Activated CD4-positive, alpha-beta T cell treated with anti-CD3 and anti-CD28 coated beads, Interleukin-2, amount 10 ng/mL, durations not matched to agents 24 days and 14 days (primary cell): ENCODE measurements around the gene CKMT1A. TPM values are rescaled to one million over a fixed set of nuclear protein-coding genes. Genes with fewer than 3 reads are reported as not detected.
"Not testable (repeated sequence)": the region's sequence is repeated elsewhere in the genome, so short reads cannot be mapped to it uniquely, and the experiment has no call there.

Experiments
- DNase-seq: peaks from one replicate; pipeline ENCODE4 v3.0.0; 2022
- H3K27ac Mint-ChIP-seq: one replicate; pipeline ENCODE4 v1.8.0; 2022; ENCODE audit warnings: mild to moderate bottlenecking, mixed read lengths
- H3K27me3 Mint-ChIP-seq: one replicate; pipeline ENCODE4 v1.8.0; 2022; ENCODE audit warnings: mixed read lengths
- H3K36me3 Mint-ChIP-seq: one replicate; pipeline ENCODE4 v1.8.0; 2022; ENCODE audit warnings: low read depth, mild to moderate bottlenecking, mixed read lengths
- H3K4me1 Mint-ChIP-seq: one replicate; pipeline ENCODE4 v1.8.0; 2021; ENCODE audit warnings: mixed read lengths
- H3K4me3 Mint-ChIP-seq: one replicate; pipeline ENCODE4 v1.8.0; 2022; ENCODE audit warnings: mild to moderate bottlenecking, moderate library complexity, mixed read lengths
- H3K9me3 Mint-ChIP-seq: one replicate; pipeline ENCODE4 v1.8.0; 2021; ENCODE audit warnings: mixed read lengths
- intact Hi-C: fragments of 100-400 bp; cut with micrococcal nuclease; formaldehyde crosslinking; loops from one replicate; pipeline ENCODE4 v1.15.1; 2023
- total RNA-seq: library from RNA; stranded (reverse); gene quantifications from 2 replicates; pipeline ENCODE4 v1.2.3, GENCODE V29; 2022

Gene CKMT1A
- total RNA-seq, 1 donor from 2014 or later = 0.28 TPM

DNA sequence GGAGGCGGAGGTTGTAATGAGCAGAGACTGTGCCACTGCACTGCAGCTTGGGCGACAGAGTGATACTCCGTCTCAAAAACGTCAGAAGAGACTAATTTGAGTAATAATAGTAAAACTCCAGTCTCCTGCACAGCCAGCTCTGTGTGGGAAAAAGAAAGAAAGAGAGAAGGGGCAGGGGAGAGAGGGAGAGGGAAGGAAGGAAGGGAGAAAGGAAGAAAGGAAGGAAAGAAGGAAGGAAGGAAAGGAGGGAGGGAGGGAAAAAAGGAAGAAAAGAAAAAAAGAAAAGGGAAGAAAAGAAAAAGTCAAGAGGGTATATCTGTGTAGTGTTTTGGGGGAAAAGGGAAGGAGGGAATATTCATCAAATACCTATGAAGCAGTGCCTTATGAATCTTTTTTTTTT lies 29.5 kb downstream of the CKMT1A start:
- Mint-ChIP-seq H3K27me3 (peaks cover 9% of the 10 kb centered on the region), H3K4me3 (no peak overlapping the region), H3K9me3 (no peaks in the 10 kb centered on the region), H3K36me3 (no peaks in the 10 kb centered on the region), H3K4me1 (no peaks in the 10 kb centered on the region), H3K27ac (no peak overlapping the region)
- DNase-seq = no peak
- intact Hi-C loops = no loop called here

DNA sequence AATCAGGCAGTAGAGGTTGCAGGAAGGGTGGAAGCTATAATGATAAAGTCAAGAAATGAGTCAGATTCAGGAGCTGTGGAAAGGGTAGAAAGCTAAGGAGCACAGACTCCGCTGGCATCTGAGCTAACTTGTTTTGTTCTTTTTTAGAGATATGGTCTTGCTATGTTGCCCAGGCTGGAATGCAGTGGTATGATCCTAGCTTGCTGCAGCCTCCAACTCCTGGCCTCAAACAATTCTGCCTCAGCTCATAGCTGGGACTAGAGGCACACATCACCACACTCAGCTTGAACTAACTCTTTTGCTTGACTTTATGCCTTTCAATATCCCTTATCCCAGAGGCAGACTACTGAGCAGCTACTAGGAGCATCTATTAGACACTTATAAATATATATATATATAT lies 32.6 kb downstream of the CKMT1A start:
- not testable (repeated sequence) for H3K27me3 Mint-ChIP-seq, H3K4me1 Mint-ChIP-seq, H3K4me3 Mint-ChIP-seq, H3K27ac Mint-ChIP-seq, DNase-seq, H3K36me3 Mint-ChIP-seq, H3K9me3 Mint-ChIP-seq
- intact Hi-C loops = loop anchor here (5.0 kb wide), 1 partner anchor 94 kb away; no protein-coding TSS in a partner anchor

DNA sequence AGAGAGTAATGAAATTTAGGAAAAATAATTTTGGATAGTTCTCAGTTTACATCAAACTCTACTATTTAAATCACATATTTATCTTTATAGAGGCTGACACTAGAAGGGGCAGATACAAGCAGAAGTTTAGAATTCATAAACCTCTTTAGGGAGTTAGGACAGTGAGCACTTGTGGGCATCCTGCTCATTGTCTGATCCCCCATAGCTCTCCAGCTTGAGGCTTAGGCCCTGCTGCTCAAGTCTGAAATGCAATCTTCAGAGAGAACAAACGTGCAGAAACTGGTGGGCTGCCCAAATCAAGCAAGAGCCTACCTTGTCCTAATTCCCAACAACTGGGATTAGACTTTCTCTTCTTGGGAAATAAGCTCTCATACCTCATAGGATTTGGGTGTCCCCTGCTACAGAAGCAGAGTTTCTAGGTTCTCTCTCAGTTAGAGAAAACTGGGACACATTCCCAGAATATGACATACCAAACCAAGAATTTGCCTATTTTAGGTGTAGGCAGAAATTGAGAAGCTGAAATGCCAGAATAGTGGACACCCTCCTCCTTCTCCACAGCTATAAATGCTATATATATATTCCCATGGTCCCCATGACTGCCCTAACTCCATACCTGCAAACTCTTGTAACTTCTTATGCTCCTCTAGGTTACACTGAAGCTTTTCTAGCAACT lies 34.5 kb downstream of the CKMT1A start:
- not testable (repeated sequence) for H3K36me3 Mint-ChIP-seq, H3K27me3 Mint-ChIP-seq, H3K4me1 Mint-ChIP-seq, DNase-seq, H3K27ac Mint-ChIP-seq, H3K4me3 Mint-ChIP-seq, H3K9me3 Mint-ChIP-seq
- intact Hi-C loops = loop anchor here (5.0 kb wide), 1 partner anchor 96 kb away; no protein-coding TSS in a partner anchor

DNA sequence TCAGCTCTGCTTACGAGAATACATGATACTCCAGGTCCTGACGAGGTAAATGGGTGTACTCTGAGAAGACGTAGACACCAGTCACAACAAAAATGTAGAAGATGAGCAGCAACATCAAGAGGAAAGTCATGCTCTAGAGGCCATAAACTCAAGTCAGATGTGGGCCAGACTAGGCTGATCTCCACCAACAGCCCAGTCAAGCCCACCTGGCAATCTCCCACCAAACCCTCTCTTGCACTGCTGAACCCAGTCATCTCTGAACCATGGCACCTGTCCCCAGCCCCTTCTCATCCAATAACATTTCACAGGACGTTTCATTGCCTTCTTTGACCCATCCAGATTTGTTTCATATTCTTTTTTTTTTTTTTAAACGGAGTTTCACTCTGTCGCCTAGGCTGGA lies 41.8 kb downstream of the CKMT1A start:
- no peak overlapping the region for H3K4me3 Mint-ChIP-seq
- no peaks in the 10 kb centered on the region for H3K36me3 Mint-ChIP-seq
- peaks cover 8% of the 10 kb centered on the region for H3K4me1 Mint-ChIP-seq
- DNase-seq = no peak
- no peaks in the 10 kb centered on the region for H3K9me3 Mint-ChIP-seq
- intact Hi-C loops = no loop called here
- H3K27ac Mint-ChIP-seq = no peak overlapping the region
- H3K27me3 Mint-ChIP-seq = peaks cover 8% of the 10 kb centered on the region

- intact Hi-C loops = loop anchor here (5.0 kb wide), 2 partner anchors 234 to 1809 kb away; no protein-coding TSS in a partner anchor
- H3K27me3 Mint-ChIP-seq, H3K9me3 Mint-ChIP-seq: not testable (repeated sequence)
- H3K36me3 Mint-ChIP-seq = peaks cover 25% of the 10 kb centered on the region
- peaks cover 20% of the 10 kb centered on the region for H3K4me1 Mint-ChIP-seq
- peak within 1 kb of the TSS; percentile 96 for H3K4me3 Mint-ChIP-seq
- peak; percentile 98 for DNase-seq
- peak within 1 kb of the TSS; percentile 98 for H3K27ac Mint-ChIP-seq
These were observed 52.7 kb downstream of the CKMT1A start, which contains the start of gene PDIA3 for GRCh38 chr15:43746245-43746902. Gene PDIA3, plus strand, starts transcription at chr15:43746438. Its CDS starts 102 bp downstream, at chr15:43746540.

DNA sequence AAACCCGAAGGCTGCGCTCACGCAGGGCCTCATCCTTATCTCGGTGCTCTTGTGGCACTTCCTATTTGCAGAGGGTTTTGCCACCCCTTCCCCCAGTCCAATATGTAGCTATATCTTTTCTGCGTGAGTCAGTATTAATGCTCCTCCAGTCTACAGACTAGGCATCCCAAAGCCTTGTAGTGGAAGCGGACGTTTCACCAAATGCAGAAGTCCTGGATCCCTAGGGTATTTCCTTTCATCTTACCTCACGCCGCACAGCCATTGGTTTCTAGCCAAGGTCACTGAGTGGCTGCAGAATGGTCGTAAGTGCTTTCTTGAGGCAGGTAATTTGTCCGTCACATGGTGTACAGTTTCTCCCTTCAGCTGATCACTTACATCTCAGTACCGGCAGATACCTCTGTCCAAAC lies 53.2 kb downstream of the CKMT1A start:
- peaks cover 25% of the 10 kb centered on the region for H3K4me1 Mint-ChIP-seq
- not testable (repeated sequence) for DNase-seq

GRCh38 chr15:43748376-43748775 lies 54.7 kb downstream of the CKMT1A start:
- Mint-ChIP-seq H3K4me3 (peak overlapping the region; percentile 96), H3K4me1 (peaks cover 34% of the 10 kb centered on the region), H3K27me3 (no peaks in the 10 kb centered on the region), H3K27ac (peak overlapping the region; percentile 60), H3K36me3 (peaks cover 41% of the 10 kb centered on the region), H3K9me3 (no peaks in the 10 kb centered on the region)
- intact Hi-C loops = loop anchor here (2.0 to 5.0 kb wide), 6 partner anchors 20 to 1811 kb away; partner anchors contain the start of genes ELL3, SERF2 and WDR76
- DNase-seq = peak; percentile 70

More for the DNA sequence above, 53.2 kb downstream of the CKMT1A start:
- intact Hi-C loops = loop anchor here (5.0 kb wide), 2 partner anchors 235 to 1810 kb away; no protein-coding TSS in a partner anchor
- Mint-ChIP-seq H3K4me3 (peak overlapping the region; percentile 96), H3K27ac (peak overlapping the region; percentile 98), H3K36me3 (peaks cover 29% of the 10 kb centered on the region)
- not testable (repeated sequence) for H3K27me3 Mint-ChIP-seq, H3K9me3 Mint-ChIP-seq

Other genes starting within 250 kb of the CKMT1A start
- gene TP53BP1, start 200.7 kb upstream of the CKMT1A start, total RNA-seq = 38.7 and 40.0 TPM in 2 replicates
- gene MAP1A, start 176.3 kb upstream of the CKMT1A start, total RNA-seq = 2.0 and 2.1 TPM in 2 replicates
- 57.8 and 60.0 TPM in 2 replicates for gene PPIP5K1, start 103.7 kb upstream of the CKMT1A start, total RNA-seq
- 0.66 and 0.77 TPM in 2 replicates for gene CKMT1B, start 99.8 kb upstream of the CKMT1A start, total RNA-seq
- gene STRC, start 75.1 kb upstream of the CKMT1A start, total RNA-seq = 0.05 and 0.45 TPM in 2 replicates
- gene CATSPER2, start 45.0 kb upstream of the CKMT1A start, total RNA-seq = 8.9 and 10.0 TPM in 2 replicates
- gene PDIA3, start 52.6 kb downstream of the CKMT1A start, total RNA-seq = 313 and 336 TPM in 2 replicates
- gene ELL3, start 83.1 kb downstream of the CKMT1A start, total RNA-seq = 1.2 and 1.3 TPM in 2 replicates
- 524 TPM in 2 replicates for gene SERF2, start 98.5 kb downstream of the CKMT1A start, total RNA-seq
- 0.28 and 0.33 TPM in 2 replicates for gene SERINC4, start 106.4 kb downstream of the CKMT1A start, total RNA-seq
- gene HYPK, start 106.7 kb downstream of the CKMT1A start, total RNA-seq = 20.3 and 33.8 TPM in 2 replicates
- 49.3 and 51.3 TPM in 2 replicates for gene MFAP1, start 130.8 kb downstream of the CKMT1A start, total RNA-seq
- 76.6 and 80.4 TPM in 2 replicates for gene WDR76, start 133.1 kb downstream of the CKMT1A start, total RNA-seq